Activated naive CD4-positive, alpha-beta T cell treated with anti-CD3 and anti-CD28 coated beads for 36 hours (primary cell): Measurements from ENCODE around the gene TYK2. TPM values are rescaled to one million over a fixed set of nuclear protein-coding genes. Genes with fewer than 3 reads are reported as not detected.
"Not testable (repeated sequence)": the region's sequence is repeated elsewhere in the genome, so short reads cannot be mapped to it uniquely, and the experiment has no call there.

Experiments
- CTCF ChIA-PET: fragments of 350-600 bp; sonication (Branson Sonifier 250); formaldehyde crosslinking; loops from one replicate; lab custom pipeline; 2021; ENCODE audit warnings: antibody characterized with exemption; lab: Charles Lee
- DNase-seq: peaks from one replicate; pipeline ENCODE4 v3.0.0-alpha.2; 2020
- H3K27ac Mint-ChIP-seq: one replicate; pipeline ENCODE4 v1.8.0; 2021; ENCODE audit warnings: mild to moderate bottlenecking, mixed read lengths
- H3K27me3 Mint-ChIP-seq: one replicate; pipeline ENCODE4 v1.8.0; 2021; ENCODE audit warnings: low read depth, mixed read lengths
- H3K36me3 Mint-ChIP-seq: one replicate; pipeline ENCODE4 v1.8.0; 2021; ENCODE audit warnings: low read depth, mixed read lengths
- H3K4me1 Mint-ChIP-seq: one replicate; pipeline ENCODE4 v1.8.0; 2021; ENCODE audit warnings: low read depth, mixed read lengths
- H3K4me3 Mint-ChIP-seq: one replicate; pipeline ENCODE4 v1.8.0; 2021; ENCODE audit warnings: mild to moderate bottlenecking, moderate library complexity, mixed read lengths
- H3K9me3 Mint-ChIP-seq: one replicate; pipeline ENCODE4 v1.8.0; 2021; ENCODE audit warnings: mixed read lengths
- intact Hi-C: fragments of 100-400 bp; cut with micrococcal nuclease; formaldehyde crosslinking; loops from one replicate; pipeline ENCODE4 v1.15.1; 2023
- total RNA-seq, 2 experiments: library from RNA; stranded (reverse); gene quantifications; one replicate each; pipeline ENCODE4 v1.2.3, GENCODE V29; 2021

TYK2 gene
- total RNA-seq, 2 experiments from 2014 or later: 175 to 190 TPM

DNA sequence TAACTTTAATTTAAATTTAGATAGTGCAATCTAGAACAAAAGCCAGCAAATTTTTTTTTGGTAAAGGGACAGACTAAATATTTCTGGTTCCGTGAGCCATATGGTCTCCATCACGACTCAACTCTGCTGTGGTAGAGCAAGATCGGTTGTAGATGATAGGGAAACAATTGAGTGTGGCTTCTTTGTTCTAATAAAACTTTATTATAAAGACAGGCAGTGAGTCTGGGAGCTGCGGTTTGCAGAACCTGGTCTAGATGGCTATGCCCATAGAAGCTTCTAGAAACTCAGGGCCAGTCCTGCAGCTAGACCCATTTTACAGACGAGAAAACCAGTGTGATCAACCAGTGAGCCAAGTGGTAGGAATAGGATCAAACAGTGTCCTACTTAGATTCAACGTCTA is 11.7 kb upstream of the TYK2 start:
- Mint-ChIP-seq H3K36me3 (peaks cover 23% of the 10 kb centered on the region), H3K9me3 (no peaks in the 10 kb centered on the region), H3K27ac (no peak overlapping the region), H3K4me3 (no peak overlapping the region), H3K4me1 (no peaks in the 10 kb centered on the region), H3K27me3 (no peaks in the 10 kb centered on the region)
- DNase-seq: no peak
- CTCF ChIA-PET: interaction anchor here (0.6 to 5.5 kb wide), 10 partner anchors 9 to 132 kb away, joined by 3 to 61 read pairs (median 4); partner anchors contain the start of gene ICAM1
- intact Hi-C loops: no loop called here

GRCh38 chr19:10390652-10391286 is 10.4 kb upstream of the TYK2 start:
- Mint-ChIP-seq H3K36me3 (peaks cover 18% of the 10 kb centered on the region), H3K9me3 (no peaks in the 10 kb centered on the region), H3K27ac (no peak overlapping the region), H3K4me3 (no peak overlapping the region), H3K27me3 (no peaks in the 10 kb centered on the region), H3K4me1 (no peaks in the 10 kb centered on the region)
- CTCF ChIA-PET: interaction anchor here (0.7 to 5.5 kb wide), 17 partner anchors 10 to 348 kb away, joined by 3 to 61 read pairs (median 4); partner anchors contain the start of genes FDX2, ICAM1, ICAM5 and TYK2
- intact Hi-C loops: loop anchor here (1.0 to 2.0 kb wide), 2 partner anchors 131 to 456 kb away; no protein-coding TSS in a partner anchor
- DNase-seq: peak; percentile 81

DNA sequence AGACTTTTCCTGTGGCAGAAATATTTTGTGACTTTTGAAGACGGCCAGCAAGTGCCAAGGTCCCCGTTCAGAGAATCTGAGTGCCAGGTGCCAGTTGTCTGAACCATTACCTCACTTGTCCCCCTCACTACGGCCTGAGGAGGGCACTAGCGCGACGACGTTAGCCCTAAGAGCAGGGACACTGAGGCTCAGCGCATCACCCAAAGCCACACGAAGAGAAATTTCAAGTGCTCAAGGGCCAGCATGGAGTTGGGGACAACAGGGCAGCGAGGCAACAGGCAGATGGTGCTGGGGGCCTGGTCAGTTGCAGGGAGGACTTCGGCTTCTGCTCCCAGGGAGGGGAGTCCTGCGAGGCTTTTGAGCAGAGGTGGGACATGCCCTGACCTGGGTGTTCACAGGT is 9.5 kb upstream of the TYK2 start:
- DNase-seq: peak; percentile 48
- Mint-ChIP-seq H3K4me1 (no peaks in the 10 kb centered on the region), H3K27me3 (no peaks in the 10 kb centered on the region), H3K9me3 (no peaks in the 10 kb centered on the region), H3K4me3 (no peak overlapping the region), H3K27ac (peak overlapping the region; percentile 30), H3K36me3 (peaks cover 12% of the 10 kb centered on the region)
- intact Hi-C loops: loop anchor here (1.0 to 10.0 kb wide), 5 partner anchors 46 to 455 kb away; partner anchors contain the start of gene DNMT1
- CTCF ChIA-PET: interaction anchor here (0.5 to 5.5 kb wide), 11 partner anchors 11 to 196 kb away, joined by 3 to 85 read pairs (median 9); partner anchors contain the start of genes ICAM1, ICAM4, ICAM5 and TYK2

GRCh38 chr19:10388957-10389356 is 8.6 kb upstream of the TYK2 start:
- Mint-ChIP-seq H3K27ac (no peak overlapping the region), H3K9me3 (no peaks in the 10 kb centered on the region), H3K4me1 (no peaks in the 10 kb centered on the region), H3K27me3 (no peaks in the 10 kb centered on the region), H3K36me3 (peaks cover 11% of the 10 kb centered on the region), H3K4me3 (no peak overlapping the region)
- DNase-seq: peak; percentile 91
- CTCF ChIA-PET: interaction anchor here (0.6 to 4.3 kb wide), 24 partner anchors 9 to 191 kb away, joined by 3 to 85 read pairs (median 6); partner anchors contain the start of genes CDC37, ICAM1, ICAM4 and ICAM5
- intact Hi-C loops: loop anchor here (1.0 to 10.0 kb wide), 3 partner anchors 47 to 194 kb away; partner anchors contain the start of gene DNMT1

DNA sequence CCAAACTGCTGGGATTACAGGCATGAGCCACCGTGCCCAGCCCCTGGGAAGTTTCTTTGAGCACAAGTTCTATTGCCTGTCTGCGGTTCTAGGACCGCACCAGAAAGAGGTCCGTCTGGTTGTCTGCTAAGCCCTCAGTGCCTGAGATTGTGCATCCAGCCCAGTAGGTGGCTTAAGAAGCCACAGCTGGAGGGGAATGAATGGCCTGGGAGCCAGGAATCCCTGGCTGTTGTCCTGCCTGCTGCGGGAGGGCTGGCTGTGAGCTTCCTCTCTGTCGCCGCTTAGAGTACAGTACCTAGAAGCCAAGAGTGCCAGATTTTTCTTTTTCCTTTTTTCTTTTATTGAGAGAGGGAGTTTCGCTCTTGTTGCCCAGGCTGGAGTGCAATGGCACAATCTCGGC is 4.2 kb upstream of the TYK2 start:
- Mint-ChIP-seq H3K27ac (no peak overlapping the region), H3K36me3 (peaks cover 5% of the 10 kb centered on the region), H3K4me1 (peaks cover 8% of the 10 kb centered on the region), H3K9me3 (no peaks in the 10 kb centered on the region), H3K27me3 (no peaks in the 10 kb centered on the region), H3K4me3 (no peak overlapping the region)
- no peak for DNase-seq
- intact Hi-C loops: loop anchor here (10.0 kb wide), 1 partner anchor 190 kb away; the partner anchor contains the start of gene DNMT1
- CTCF ChIA-PET: interaction anchor here (0.5 to 1.1 kb wide), 2 partner anchors 87 to 115 kb away, joined by 3 to 5 read pairs; no protein-coding TSS in a partner anchor

DNA sequence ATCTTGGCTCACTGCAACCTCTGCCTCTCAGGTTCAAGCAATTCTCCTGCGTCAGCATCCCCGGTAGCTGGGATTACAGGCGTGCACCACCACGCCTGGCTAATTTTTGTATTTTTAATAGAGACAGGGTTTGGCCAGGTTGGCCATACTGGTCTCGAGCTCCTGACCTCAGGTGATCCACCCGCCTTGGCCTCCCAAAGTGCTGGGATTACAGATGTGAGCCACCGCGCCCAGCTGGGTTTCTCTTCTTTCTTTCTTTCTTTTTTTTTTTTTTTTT is 2.8 kb upstream of the TYK2 start:
- H3K4me1 Mint-ChIP-seq: peaks cover 18% of the 10 kb centered on the region
- CTCF ChIA-PET: interaction anchor here (0.6 to 1.1 kb wide), 4 partner anchors 103 to 254 kb away, joined by 3 to 4 read pairs (median 3); no protein-coding TSS in a partner anchor
- H3K9me3 Mint-ChIP-seq, H3K27ac Mint-ChIP-seq, H3K27me3 Mint-ChIP-seq, DNase-seq, H3K4me3 Mint-ChIP-seq: not testable (repeated sequence)
- intact Hi-C loops: loop anchor here (10.0 kb wide), 1 partner anchor 188 kb away; the partner anchor contains the start of gene DNMT1
- peaks cover 12% of the 10 kb centered on the region for H3K36me3 Mint-ChIP-seq

GRCh38 chr19:10379880-10380312 is 476 bp downstream of the TYK2 start:
- CTCF ChIA-PET: interaction anchor here (0.6 to 4.4 kb wide), 7 partner anchors 9 to 121 kb away, joined by 3 to 18 read pairs (median 3); partner anchors contain the start of gene ICAM1
- intact Hi-C loops: loop anchor here (1.0 to 10.0 kb wide), 5 partner anchors 47 to 185 kb away; partner anchors contain the start of genes DNMT1, ICAM1 and RAVER1
- Mint-ChIP-seq H3K4me3 (peak overlapping the region; percentile 87), H3K4me1 (peaks cover 20% of the 10 kb centered on the region), H3K9me3 (no peaks in the 10 kb centered on the region), H3K27me3 (no peaks in the 10 kb centered on the region), H3K36me3 (peaks cover 21% of the 10 kb centered on the region), H3K27ac (peak overlapping the region; percentile 91)
- DNase-seq: no peak

- H3K9me3 Mint-ChIP-seq: no peaks in the 10 kb centered on the region
- DNase-seq: no peak
- CTCF ChIA-PET: interaction anchor here (0.6 to 4.4 kb wide), 2 partner anchors 11 to 64 kb away, joined by 4 to 18 read pairs; no protein-coding TSS in a partner anchor
- H3K4me1 Mint-ChIP-seq: peaks cover 22% of the 10 kb centered on the region
- H3K4me3 Mint-ChIP-seq: no peak overlapping the region
- H3K27ac Mint-ChIP-seq: no peak overlapping the region
- peaks cover 28% of the 10 kb centered on the region for H3K36me3 Mint-ChIP-seq
- H3K27me3 Mint-ChIP-seq: no peaks in the 10 kb centered on the region
- intact Hi-C loops: no loop called here
Measured at GRCh38 chr19:10378124-10378523, 2.2 kb downstream of the TYK2 start.

GRCh38 chr19:10377140-10377640 is 3.2 kb downstream of the TYK2 start:
- DNase-seq, intact Hi-C loops, H3K9me3 Mint-ChIP-seq, H3K27me3 Mint-ChIP-seq, H3K4me3 Mint-ChIP-seq, H3K27ac Mint-ChIP-seq: not testable (repeated sequence)
- Mint-ChIP-seq H3K36me3 (peaks cover 28% of the 10 kb centered on the region), H3K4me1 (peaks cover 22% of the 10 kb centered on the region)
- CTCF ChIA-PET: interaction anchor here (0.6 to 4.4 kb wide), 2 partner anchors 12 to 108 kb away, joined by 3 to 18 read pairs; no protein-coding TSS in a partner anchor

DNA sequence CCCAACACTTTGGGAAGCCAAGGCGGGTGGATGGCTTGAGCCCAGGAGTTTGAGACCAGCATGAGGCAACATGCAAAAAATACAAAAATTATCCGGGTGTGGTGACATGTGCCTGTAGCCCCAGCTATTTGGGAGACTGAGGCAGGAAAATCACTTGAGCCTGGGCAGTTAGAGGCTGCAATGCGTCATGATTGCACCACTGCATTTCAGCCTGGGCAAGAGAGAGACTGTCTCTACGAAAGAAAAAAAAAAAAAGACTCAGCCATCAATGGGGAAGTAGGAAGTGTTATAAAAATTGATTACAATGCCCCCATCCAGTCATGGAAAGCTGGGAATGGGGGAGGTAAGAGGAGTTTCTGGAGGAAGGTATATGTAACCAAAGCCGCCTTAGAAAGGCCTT is 5.4 kb downstream of the TYK2 start:
- H3K36me3 Mint-ChIP-seq: peaks cover 26% of the 10 kb centered on the region
- H3K4me1 Mint-ChIP-seq: peaks cover 17% of the 10 kb centered on the region
- no peak for DNase-seq
- H3K9me3 Mint-ChIP-seq: no peaks in the 10 kb centered on the region
- CTCF ChIA-PET: interaction anchor here (0.6 to 1.0 kb wide), 4 partner anchors 17 to 196 kb away, joined by 3 to 5 read pairs (median 4); no protein-coding TSS in a partner anchor
- no peak overlapping the region for H3K4me3 Mint-ChIP-seq
- no peaks in the 10 kb centered on the region for H3K27me3 Mint-ChIP-seq
- intact Hi-C loops: no loop called here
- no peak overlapping the region for H3K27ac Mint-ChIP-seq

DNA sequence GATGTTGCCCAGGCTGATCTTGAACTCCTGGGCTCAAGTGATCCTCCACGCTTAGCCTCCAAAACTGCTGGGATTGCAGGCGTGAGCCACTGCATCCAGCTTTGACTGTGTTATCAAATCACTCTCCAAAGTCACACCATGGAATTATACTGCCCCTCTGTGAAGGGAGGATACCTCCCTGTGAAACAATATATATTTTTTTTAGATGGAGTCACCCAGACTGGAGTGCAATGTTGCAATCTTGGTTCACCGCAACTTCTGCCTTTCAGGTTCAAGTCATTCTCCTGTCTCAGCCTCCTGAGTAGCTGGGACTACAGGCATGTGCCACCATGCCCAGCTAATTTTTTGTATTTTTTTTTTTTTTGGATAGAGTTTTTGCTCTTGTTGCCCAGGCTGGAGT is 7.7 kb downstream of the TYK2 start:
- CTCF ChIA-PET: interaction anchor here (1.1 kb wide), 1 partner anchor 32 kb away, joined by 6 read pairs; no protein-coding TSS in a partner anchor
- Mint-ChIP-seq H3K4me1 (peaks cover 3% of the 10 kb centered on the region), H3K27ac (no peak overlapping the region), H3K9me3 (no peaks in the 10 kb centered on the region), H3K36me3 (peaks cover 23% of the 10 kb centered on the region), H3K27me3 (no peaks in the 10 kb centered on the region), H3K4me3 (no peak overlapping the region)
- no peak for DNase-seq
- intact Hi-C loops: no loop called here
